Gastrocnemius medialis (tissue), 4 donors: Measurements from ENCODE around the gene PRL.

Source experiments
- POLR2A ChIP-seq, 2 donors: fragments of 450-650 bp; IDR thresholded peaks; one replicate each; pipeline ENCODE4 v1.6.1; 2017; ENCODE audit warnings: antibody characterized with exemption in 2 of 2, mild to moderate bottlenecking in 2 of 2, moderate library complexity in 2 of 2
- TF ChIP-seq, protein P1 (sequence below), 5 experiments: fragments of 450-650 bp in 3 of 5; fragments of 200-600 bp in 2 of 5; sonication (generic) in 2 of 5; IDR thresholded peaks in 4 of 5; conservative IDR thresholded peaks in 1 of 5; 1 replicate in 4 of 5; 2 replicates in 1 of 5; pipeline ENCODE4 v1.5.1; 2016 to 2019; ENCODE audit warnings: antibody characterized with exemption in 5 of 5, mild to moderate bottlenecking in 3 of 5, moderate library complexity in 3 of 5

DNA sequence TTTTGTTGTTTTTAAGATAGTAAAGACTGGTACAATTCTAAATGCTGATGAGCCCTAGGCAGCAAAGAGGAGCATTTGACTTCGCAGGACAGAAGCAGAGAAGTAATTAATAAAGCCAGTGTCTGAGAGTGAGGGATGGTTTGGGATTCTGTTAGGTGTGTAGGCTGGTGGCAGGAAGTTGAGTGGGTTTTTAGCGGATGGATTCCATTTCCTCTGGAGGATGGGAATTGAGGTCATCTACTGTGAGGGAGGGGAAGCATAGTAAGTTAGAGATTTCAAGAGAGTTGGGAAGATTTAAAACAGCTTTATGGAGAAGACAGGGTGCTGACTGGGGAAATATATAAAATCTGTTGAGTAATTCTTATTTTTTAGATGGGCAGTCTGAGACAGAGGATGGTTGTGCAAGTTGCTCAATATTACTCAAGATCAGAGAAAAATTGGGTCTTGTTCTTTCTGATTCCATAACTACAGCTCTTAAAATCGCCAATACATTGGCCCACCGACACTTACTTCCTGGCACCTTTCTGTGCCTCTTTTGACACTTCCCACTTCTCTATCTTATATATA, 48.8 kb downstream of the PRL start:
- TF ChIP-seq, protein P1, sequence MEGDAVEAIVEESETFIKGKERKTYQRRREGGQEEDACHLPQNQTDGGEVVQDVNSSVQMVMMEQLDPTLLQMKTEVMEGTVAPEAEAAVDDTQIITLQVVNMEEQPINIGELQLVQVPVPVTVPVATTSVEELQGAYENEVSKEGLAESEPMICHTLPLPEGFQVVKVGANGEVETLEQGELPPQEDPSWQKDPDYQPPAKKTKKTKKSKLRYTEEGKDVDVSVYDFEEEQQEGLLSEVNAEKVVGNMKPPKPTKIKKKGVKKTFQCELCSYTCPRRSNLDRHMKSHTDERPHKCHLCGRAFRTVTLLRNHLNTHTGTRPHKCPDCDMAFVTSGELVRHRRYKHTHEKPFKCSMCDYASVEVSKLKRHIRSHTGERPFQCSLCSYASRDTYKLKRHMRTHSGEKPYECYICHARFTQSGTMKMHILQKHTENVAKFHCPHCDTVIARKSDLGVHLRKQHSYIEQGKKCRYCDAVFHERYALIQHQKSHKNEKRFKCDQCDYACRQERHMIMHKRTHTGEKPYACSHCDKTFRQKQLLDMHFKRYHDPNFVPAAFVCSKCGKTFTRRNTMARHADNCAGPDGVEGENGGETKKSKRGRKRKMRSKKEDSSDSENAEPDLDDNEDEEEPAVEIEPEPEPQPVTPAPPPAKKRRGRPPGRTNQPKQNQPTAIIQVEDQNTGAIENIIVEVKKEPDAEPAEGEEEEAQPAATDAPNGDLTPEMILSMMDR (IDR thresholded peaks at IDR 0.05 in 4 of 5, conservative IDR thresholded peaks at IDR 0.05 in 1 of 5): no peak
- TF ChIP-seq POLR2A (IDR thresholded peaks at IDR 0.05): no peak
